GM12878 (cell line): ENCODE results near the gene TIMM10B. TPM values are rescaled to one million over a fixed set of nuclear protein-coding genes. Genes with fewer than 3 reads are reported as not detected.
A peak's percentile ranks its signal among the peaks of the same experiment; 100 is the strongest.

Source experiments
- JUND ChIP-seq: IDR thresholded peaks from 2 replicates; pipeline ENCODE4 v1.6.1; 2012; ENCODE audit warnings: low read depth, mild to moderate bottlenecking, low read length, improper control_type of control experiment, moderate library complexity
- SPI1 ChIP-seq: IDR thresholded peaks from 2 replicates; pipeline ENCODE4 v1.6.1; 2011; ENCODE audit warnings: low read depth, mild to moderate bottlenecking, low read length, moderate library complexity, borderline replicate concordance; ENCODE audit not compliant: insufficient read depth
- ZBTB4 ChIP-seq: fragments of 450-650 bp; formaldehyde crosslinking; IDR thresholded peaks from 2 replicates; pipeline ENCODE4 v1.4.0; 2022; ENCODE audit warnings: mild to moderate bottlenecking, moderate library complexity
- polyA plus RNA-seq, 11 experiments: library from polyadenylated mRNA; depleted of rRNA in 4 of 11; unstranded in 6 of 11; stranded (reverse) in 5 of 11; fragments of >200 nt; fragmentation: Nextera tagmentation in 4 of 11; fragmentation: Illumina TruSeq in 1 of 11; extraction: Ambion mirVana in 4 of 11; extraction: Trizol in 1 of 11; gene quantifications; 1 replicate in 1 of 11; 2 replicates in 10 of 11; pipeline versions ENCODE4 v1.2.1 to v1.2.3, GENCODE V29; 2011 to 2016; ENCODE audit warnings: inconsistent platforms in 2 of 11, missing spikeins in 2 of 11, low read depth in 1 of 11
- total RNA-seq, 4 experiments: library from RNA; depleted of rRNA in 3 of 4; stranded (reverse); fragments of >200 nt in 3 of 4; fragmentation: Illumina TruSeq in 1 of 4; extraction: Trizol in 1 of 4; gene quantifications; 2 replicates each; pipeline versions ENCODE4 v1.2.1 to v1.2.3, GENCODE V29; 2013 to 2021
- TF ChIP-seq, protein P1 (sequence below), 3 experiments: IDR thresholded peaks in 2 of 3; conservative IDR thresholded peaks in 1 of 3; 2 replicates each; pipeline ENCODE4 v1.5.1; 2011; ENCODE audit warnings: low read depth in 3 of 3, low read length in 3 of 3, mild to moderate bottlenecking in 3 of 3, control low read depth in 2 of 3, moderate library complexity in 2 of 3, inconsistent platforms in 1 of 3, mixed read lengths in 1 of 3; ENCODE audit not compliant: control insufficient read depth in 2 of 3, insufficient read depth in 1 of 3; ENCODE audit errors: extremely low read depth in 1 of 3
- TF ChIP-seq, protein P2 (sequence below): IDR thresholded peaks from 2 replicates; pipeline ENCODE4 v1.6.1; 2012; ENCODE audit warnings: improper control_type of control experiment, low read depth, low read length; ENCODE audit not compliant: insufficient replicate concordance

Gene TIMM10B
- total and polyA plus RNA-seq, 10 of the 15 experiments (the other 5 are each of a cell fraction or from before 2014, with no cell fraction given), result 30.3 to 126 (median 53.1) TPM

DNA sequence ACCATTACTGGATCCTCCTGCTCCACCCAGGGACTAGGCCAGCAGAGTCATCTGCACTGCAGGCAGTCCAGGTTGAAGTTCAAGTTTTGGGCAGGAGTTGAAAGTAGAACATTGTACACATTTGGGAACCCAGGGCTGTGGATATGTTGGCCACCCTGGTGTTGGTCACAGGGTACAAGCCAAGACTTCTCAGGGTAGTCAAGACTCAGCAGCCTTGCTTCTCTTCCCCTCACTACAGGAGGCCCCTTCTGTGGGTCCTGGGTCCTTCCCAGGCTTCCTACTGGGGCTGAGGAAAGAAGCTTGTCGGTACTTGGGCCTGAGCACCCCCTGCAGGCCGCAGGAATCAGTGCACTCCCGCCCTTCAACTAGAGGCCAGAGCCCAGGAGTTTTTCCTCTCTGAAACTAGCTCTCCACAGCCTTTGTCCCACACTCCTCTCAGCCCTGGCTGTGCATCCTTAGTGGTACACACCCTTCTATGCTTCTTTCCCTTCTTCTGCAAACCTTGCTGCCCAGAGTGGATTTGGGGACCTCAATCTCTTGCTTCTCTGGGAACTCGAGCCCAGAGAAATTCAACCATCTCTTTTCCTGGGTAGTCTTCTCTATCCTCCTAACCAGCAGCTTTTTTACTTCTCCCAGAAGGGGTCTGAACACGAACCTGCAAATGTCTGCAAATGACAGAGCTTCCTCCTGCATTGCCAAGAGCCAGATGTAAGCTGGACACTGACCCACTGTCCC lies 37.9 kb upstream of the TIMM10B start (continued):
- TF ChIP-seq, protein P1, sequence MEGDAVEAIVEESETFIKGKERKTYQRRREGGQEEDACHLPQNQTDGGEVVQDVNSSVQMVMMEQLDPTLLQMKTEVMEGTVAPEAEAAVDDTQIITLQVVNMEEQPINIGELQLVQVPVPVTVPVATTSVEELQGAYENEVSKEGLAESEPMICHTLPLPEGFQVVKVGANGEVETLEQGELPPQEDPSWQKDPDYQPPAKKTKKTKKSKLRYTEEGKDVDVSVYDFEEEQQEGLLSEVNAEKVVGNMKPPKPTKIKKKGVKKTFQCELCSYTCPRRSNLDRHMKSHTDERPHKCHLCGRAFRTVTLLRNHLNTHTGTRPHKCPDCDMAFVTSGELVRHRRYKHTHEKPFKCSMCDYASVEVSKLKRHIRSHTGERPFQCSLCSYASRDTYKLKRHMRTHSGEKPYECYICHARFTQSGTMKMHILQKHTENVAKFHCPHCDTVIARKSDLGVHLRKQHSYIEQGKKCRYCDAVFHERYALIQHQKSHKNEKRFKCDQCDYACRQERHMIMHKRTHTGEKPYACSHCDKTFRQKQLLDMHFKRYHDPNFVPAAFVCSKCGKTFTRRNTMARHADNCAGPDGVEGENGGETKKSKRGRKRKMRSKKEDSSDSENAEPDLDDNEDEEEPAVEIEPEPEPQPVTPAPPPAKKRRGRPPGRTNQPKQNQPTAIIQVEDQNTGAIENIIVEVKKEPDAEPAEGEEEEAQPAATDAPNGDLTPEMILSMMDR (IDR thresholded peaks at IDR 0.05 in 2 of 3, conservative IDR thresholded peaks at IDR 0.05 in 1 of 3; ENCODE audit: control insufficient read depth in 2 of 3, extremely low read depth in 1 of 3, insufficient read depth in 1 of 3, low read depth in 3 of 3, low read length in 3 of 3), result peak; percentile 85 to 89 (median 87)
- no peak for TF ChIP-seq JUND
- no peak for TF ChIP-seq ZBTB4 (CRISPR knock-in tag)
- no peak for TF ChIP-seq SPI1
- TF ChIP-seq, protein P2, sequence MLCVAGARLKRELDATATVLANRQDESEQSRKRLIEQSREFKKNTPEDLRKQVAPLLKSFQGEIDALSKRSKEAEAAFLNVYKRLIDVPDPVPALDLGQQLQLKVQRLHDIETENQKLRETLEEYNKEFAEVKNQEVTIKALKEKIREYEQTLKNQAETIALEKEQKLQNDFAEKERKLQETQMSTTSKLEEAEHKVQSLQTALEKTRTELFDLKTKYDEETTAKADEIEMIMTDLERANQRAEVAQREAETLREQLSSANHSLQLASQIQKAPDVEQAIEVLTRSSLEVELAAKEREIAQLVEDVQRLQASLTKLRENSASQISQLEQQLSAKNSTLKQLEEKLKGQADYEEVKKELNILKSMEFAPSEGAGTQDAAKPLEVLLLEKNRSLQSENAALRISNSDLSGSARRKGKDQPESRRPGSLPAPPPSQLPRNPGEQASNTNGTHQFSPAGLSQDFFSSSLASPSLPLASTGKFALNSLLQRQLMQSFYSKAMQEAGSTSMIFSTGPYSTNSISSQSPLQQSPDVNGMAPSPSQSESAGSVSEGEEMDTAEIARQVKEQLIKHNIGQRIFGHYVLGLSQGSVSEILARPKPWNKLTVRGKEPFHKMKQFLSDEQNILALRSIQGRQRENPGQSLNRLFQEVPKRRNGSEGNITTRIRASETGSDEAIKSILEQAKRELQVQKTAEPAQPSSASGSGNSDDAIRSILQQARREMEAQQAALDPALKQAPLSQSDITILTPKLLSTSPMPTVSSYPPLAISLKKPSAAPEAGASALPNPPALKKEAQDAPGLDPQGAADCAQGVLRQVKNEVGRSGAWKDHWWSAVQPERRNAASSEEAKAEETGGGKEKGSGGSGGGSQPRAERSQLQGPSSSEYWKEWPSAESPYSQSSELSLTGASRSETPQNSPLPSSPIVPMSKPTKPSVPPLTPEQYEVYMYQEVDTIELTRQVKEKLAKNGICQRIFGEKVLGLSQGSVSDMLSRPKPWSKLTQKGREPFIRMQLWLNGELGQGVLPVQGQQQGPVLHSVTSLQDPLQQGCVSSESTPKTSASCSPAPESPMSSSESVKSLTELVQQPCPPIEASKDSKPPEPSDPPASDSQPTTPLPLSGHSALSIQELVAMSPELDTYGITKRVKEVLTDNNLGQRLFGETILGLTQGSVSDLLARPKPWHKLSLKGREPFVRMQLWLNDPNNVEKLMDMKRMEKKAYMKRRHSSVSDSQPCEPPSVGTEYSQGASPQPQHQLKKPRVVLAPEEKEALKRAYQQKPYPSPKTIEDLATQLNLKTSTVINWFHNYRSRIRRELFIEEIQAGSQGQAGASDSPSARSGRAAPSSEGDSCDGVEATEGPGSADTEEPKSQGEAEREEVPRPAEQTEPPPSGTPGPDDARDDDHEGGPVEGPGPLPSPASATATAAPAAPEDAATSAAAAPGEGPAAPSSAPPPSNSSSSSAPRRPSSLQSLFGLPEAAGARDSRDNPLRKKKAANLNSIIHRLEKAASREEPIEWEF, result no peak
